HG03196 (cell line): ENCODE data around the gene WDFY3.

ENCODE experiments used
- ATAC-seq: cut with Tn5 transposase; IDR thresholded peaks from one replicate; pipeline ENCODE4 v1.9.1; 2021; ENCODE audit not compliant: unreplicated experiment

WDFY3 gene

GRCh38 chr4:84914686-84915395, 51.6 kb downstream of the WDFY3 start:
- ATAC-seq: no peak

DNA sequence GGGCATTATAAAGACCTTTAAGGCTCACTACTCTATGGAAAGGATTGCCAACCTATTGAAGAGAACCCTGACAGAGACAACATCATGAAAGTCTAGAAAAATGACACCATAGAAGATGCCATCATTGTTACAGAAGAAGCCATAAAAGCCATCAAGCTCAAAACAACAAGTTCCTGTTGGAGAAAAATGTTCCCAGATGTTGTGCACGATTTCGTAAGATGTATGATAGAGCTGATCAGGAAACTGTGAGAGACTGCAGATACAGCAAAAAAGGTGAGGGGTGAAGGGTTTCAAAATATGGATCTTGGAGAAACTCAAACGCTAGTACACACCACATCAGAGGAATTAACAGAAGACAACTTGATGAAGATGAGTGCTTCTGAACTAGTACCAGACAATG, 53.3 kb downstream of the WDFY3 start:
- no peak for ATAC-seq

DNA sequence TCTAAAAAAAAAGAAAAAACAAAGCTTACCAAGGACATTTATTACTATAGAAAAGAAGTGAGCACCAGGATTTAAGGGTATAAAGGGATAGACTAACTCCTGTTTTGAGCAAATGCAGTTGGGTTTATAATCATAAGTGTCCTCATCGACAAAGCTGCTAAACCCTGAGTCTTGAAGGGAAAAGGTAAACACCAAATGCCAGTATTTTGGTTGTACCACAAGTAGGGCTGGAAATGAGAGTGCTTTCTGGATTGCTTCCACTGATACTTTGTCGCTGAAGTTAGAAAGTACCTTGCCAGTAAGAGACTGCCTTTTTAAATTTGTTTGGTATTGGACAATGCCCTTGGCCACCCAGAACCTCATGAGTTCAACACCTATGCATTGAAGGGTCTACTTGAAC, 53.7 kb downstream of the WDFY3 start:
- ATAC-seq: no peak

DNA sequence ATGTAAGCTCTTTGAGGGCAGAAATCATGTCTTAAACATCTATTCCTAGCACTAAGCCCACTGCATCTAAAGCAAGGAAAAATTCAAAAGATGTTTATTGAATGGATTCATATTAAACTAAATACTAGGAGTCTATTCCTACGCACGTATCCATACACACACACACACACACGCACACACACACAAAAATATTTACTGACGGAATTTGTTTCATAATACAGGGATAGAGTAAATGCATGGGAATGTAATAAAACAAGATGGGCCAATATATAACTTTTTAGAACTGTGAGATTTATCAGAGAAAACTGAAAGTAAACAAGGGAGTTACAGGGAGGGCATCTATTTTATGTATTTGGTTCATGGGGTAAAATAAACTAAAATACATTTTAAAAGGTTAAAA, 57.6 kb downstream of the WDFY3 start:
- no peak for ATAC-seq

GRCh38 chr4:84907145-84907544, 59.3 kb downstream of the WDFY3 start:
- ATAC-seq: no peak

GRCh38 chr4:84905646-84906045, 60.8 kb downstream of the WDFY3 start:
- no peak for ATAC-seq

- no peak for ATAC-seq
These were observed 64.7 kb downstream of the WDFY3 start for GRCh38 chr4:84901740-84902281.

DNA sequence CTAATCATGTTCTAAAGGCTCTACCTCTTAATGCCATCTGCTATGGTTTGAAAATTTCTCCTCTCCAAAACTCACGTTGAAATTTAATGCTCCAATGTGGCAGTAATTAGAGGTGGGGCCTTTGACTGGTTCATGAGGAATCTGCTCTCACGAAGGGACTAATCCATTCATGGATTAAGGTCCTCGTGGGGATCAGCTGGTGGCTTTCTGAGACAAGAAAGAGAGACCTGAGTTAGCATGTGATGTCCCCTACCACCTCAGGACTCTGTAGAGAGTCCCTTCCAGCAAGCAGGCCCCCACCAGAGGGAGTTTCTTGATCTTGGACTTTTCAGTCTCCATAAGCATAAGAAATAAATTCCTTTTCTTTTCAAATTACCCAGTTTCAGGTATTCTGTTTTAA, 65.3 kb downstream of the WDFY3 start:
- ATAC-seq: no peak

DNA sequence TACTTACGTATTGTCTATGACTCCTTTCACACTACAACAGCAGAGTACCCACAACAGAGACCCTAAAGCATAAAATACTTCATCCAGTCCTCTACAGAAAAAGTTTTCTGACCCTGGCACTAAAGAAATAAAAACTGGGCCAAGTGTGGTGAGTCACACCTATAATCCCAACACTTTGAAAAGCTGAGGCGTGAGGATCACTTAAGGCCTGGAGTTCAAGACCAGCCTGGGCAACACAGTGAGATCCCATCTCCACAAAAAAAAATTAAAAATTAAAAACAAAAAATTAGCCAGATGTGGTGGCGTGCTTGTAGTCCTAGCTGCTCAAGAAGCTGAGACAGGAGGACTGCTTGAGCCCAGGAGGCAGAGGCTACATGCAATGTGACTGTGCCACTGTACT, 66.9 kb downstream of the WDFY3 start:
- no peak for ATAC-seq

GRCh38 chr4:84897516-84897915, 69.0 kb downstream of the WDFY3 start:
- ATAC-seq: no peak

- ATAC-seq: no peak
These were observed 71.2 kb downstream of the WDFY3 start for GRCh38 chr4:84895283-84895682.

- no peak for ATAC-seq
These were observed 71.9 kb downstream of the WDFY3 start for GRCh38 chr4:84894621-84895020.

DNA sequence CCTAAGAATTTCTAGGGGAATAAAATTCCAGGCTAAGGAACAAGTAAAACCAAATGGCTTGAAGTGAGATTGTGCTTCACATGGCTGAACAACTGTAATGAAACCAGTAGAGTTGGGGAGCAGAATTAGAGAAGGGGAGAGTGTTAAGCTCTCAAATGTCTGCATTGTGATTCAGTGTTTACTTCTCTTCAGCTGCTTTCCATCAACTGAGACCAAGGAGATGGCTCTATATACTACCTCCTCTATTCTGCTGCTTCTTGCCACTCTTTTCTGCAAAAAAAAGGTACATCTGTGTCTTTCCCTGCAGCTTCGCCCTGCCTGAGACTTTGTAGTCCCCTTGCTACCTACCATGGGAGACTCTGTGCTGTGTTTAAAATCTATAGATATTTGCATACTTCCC, 73.5 kb downstream of the WDFY3 start:
- ATAC-seq: no peak

DNA sequence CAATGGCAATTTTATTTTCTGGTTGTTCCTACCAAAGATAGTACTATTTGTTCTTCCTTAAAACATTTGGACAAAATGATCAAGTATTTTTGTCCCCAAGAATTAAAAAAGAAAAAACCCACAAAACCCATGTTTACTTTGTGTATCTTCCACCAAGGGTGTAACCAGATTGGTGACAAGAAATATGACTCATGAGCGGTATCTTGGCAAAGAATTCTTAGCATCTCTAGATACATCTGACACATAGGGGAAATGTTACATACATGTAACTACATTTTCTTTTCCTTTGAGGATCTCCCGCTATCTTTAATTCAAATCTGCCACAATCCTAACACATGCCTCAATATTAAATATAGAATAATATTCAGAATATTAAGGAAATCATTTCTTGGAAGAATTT, 78.7 kb downstream of the WDFY3 start:
- ATAC-seq: no peak

DNA sequence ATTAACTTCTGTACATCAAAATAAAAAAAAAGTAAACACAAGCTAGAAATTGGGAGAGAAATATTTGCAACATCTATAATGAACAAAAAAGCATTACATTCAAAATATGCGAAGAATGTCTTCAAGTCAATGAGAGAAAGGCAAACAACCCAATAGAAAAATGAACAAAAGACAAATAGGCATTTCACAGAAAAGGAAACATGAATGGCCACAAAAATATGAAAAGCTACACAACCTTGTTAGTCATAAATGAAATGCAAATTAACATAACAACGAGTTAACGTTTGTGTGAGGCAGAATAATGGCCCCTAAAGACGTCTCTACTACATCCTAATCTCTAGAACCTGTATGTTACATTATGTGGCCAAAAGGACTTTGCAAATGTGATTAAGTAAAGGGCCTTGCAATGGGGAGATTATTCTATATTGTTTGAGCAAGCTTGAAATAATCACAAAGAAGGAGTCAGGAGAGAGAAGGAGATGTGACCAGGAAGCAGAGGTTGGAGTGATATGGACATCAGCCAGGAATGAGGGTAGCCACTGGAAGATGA, 86.8 kb downstream of the WDFY3 start:
- ATAC-seq: no peak

- no peak for ATAC-seq
These were observed 87.9 kb downstream of the WDFY3 start for GRCh38 chr4:84878546-84878945.

GRCh38 chr4:84878090-84878489, 88.4 kb downstream of the WDFY3 start:
- ATAC-seq: no peak

DNA sequence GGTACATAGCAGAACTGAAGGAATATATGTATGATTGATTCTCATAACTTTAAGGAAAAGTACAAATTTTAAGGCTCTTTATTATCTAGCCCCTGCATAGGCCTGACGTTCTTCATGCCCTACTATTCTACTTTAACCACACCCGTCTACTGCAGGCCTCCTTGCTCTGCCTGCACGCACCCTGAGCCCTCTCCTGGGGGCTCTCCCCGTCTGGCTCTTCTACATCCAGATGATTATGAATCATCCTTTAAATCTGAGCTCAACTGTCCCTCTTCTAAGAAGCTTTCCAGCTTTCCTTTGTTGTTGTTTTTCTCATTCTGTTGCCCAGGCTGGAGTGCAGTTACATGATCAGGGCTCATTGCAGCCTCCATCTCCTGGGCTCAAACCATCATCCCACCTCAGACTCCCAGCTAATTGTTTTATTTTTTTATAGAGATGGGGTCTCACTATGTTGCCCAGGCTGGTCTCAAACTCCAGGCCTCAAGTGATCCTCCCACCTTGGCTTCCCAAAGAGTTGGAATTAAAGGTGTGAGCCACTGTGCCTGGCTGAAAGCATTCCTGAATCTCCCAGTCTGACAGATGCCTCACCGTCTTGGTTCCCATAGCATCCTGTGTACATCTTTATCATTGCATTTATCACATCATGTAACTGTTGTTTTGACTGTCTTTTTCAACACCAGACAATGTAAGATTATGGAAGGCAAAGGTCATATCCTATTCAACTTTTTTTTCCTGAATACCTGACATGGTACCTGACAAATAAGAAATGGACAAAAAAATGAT, 89.2 kb downstream of the WDFY3 start:
- no peak for ATAC-seq

DNA sequence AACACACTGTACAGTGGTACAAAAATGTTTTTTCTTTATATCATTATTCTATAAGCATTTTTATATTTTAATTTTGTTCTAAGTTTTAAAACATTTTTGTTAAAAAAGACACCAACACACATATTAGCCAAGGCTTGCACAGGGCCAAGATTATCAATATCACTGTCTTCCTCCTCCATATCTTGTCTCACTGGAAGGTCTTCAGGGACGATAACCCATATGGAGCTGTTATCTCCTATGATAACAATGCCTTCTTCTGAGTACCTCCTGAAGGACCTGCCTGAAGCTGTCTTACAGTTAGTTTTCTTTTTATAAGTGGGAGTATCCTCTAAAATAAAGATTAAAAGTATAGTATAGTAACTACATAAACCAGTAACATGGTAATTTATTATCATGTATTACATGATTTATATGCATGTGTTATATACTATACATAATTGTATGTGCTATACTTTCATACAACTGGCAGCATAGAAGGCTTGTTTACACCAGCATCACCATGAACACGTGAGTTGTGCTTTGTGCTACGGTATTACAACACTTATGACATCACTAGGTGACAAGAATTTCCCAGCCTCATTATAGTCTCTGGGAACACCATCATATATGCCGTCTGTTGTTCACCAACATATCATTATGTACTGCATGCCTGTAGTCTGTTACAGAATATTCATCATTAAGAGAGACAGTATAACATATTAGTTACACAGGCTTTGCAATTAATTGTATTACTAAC, 90.7 kb downstream of the WDFY3 start:
- ATAC-seq: no peak

DNA sequence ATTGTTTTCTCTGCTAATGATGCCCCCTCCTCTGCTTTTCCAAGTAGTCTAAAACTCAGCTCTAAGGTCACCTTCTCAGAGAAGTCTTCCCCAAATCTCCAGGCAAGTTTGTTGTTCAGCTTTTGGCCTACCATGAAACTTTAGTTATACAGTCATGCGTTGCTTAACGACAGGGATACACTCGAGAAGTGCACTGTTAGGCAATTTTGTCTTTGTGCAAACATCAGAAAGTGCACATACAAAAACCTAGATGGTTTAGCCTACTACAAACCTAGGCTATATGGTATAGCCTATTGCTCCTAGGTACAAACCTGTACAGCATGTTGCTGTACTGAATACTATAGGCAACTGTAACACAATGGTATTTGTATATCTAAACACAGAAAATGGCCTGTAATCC, 91.9 kb downstream of the WDFY3 start:
- no peak for ATAC-seq

GRCh38 chr4:84870398-84871163, 95.9 kb downstream of the WDFY3 start:
- ATAC-seq: no peak
